Measurements from ENCODE around the gene EFEMP1.

Gene EFEMP1

DNA sequence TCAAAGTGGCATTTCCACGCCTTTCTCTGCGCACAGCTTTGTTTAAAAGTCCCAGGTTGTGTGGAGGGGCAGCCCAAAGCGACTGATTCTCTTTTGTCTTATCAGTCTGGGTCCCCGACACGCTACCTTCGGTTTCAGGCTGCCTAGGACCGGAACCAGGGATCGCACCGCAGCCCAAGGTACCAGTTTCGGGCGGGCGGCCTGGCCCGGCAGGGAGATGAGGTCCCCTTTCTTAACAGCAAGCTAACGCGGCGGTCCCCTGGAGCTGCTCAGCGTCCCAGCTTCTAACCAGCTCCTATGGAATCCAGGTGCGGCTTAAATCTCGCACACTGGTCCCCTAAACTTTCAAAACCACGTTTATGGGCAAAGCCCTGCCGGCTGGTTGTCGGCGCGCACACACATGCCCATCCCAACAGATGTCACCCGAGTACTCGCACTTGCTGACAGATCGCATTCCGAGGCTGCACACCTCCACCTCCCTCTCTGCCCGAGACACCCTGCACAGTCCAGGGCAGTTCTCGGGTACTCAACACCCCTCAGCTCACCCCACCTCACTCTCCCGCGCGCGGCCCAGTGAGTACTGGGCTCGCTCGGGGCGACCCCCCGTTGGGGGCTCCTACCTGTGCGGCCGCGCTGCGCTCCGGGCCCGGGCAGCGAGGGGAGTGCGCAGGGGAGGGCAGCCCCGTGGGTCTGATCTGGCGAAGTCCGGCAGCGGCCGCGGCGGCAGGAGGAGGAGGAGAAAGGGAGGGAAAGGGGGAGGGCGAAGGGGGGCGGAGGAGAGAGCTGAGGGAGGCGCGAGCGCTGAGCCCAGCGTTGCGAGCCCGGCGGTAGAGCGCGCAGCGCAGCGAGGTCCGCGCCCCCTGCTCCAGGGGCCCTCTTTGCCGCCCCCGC is at the start of gene EFEMP1:
Gene EFEMP1, minus strand, starts transcription at position 692 of the 891 bp plus-strand sequence. CDS start 1,342 bp downstream, outside the sequence.
- Mint-ChIP-seq H3K27ac (no peak within 1 kb of the TSS), H3K4me3 (no peak within 1 kb of the TSS), H3K4me1 (ENCODE audit: low read depth) (peaks cover 9% of the 10 kb centered on the region), H3K9me3 (ENCODE audit: low read depth) (no peaks in the 10 kb centered on the region), H3K27me3 (peaks cover 37% of the 10 kb centered on the region), H3K36me3 (no peaks in the 10 kb centered on the region)

DNA sequence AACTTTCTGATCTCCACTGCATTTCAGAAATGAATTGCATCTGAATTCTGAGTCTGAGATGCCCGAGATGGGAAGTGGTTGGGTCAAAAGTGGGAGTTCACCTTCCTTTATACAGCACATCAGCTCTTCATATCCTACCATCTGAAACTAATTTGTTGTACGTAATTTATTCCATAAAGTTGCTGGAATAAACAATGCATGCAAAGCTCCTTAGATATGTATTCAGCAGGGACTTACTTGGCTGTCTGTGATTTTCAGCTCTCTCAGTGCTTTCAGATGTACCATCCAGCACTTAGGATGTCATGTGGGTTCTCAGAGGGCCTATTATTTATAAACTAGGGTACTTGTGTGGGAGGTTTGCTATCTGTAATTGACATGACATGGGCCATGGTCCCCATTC is 46.9 kb upstream of the EFEMP1 start:
- Mint-ChIP-seq H3K4me3 (no peak overlapping the region), H3K36me3 (no peaks in the 10 kb centered on the region), H3K27ac (no peak overlapping the region), H3K9me3 (ENCODE audit: low read depth) (no peaks in the 10 kb centered on the region), H3K4me1 (ENCODE audit: low read depth) (no peaks in the 10 kb centered on the region), H3K27me3 (peaks cover 16% of the 10 kb centered on the region)

DNA sequence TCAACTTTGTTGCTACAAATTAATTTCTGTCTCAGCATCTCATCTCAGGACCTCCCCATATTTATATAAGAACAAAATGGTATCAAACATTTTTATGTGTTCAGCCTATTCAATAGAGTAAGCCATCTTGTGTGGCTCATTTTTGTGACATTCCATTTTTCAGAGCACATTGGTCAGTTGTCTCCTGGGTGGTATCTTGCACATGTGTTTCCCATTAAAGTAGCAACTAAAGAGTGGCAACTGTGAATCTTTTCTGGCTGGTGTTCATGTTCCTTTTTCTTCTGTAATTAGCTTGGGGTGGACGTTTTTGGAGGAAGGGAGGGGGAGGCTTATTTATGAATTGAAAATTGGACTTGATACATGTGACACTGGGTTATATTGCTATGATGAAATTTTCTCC is 45.4 kb upstream of the EFEMP1 start:
- Mint-ChIP-seq H3K27me3 (peaks cover 18% of the 10 kb centered on the region), H3K36me3 (no peaks in the 10 kb centered on the region), H3K4me1 (ENCODE audit: low read depth) (no peaks in the 10 kb centered on the region), H3K4me3 (no peak overlapping the region), H3K27ac (no peak overlapping the region), H3K9me3 (ENCODE audit: low read depth) (no peaks in the 10 kb centered on the region)

- H3K27ac Mint-ChIP-seq = no peak overlapping the region
Measured at GRCh38 chr2:55966401-55967118, 43.0 kb upstream of the EFEMP1 start.

GRCh38 chr2:55965966-55966365 is 42.4 kb upstream of the EFEMP1 start:
- Mint-ChIP-seq H3K9me3 (ENCODE audit: low read depth) (no peaks in the 10 kb centered on the region), H3K4me3 (no peak overlapping the region), H3K36me3 (no peaks in the 10 kb centered on the region), H3K4me1 (ENCODE audit: low read depth) (no peaks in the 10 kb centered on the region), H3K27me3 (peaks cover 13% of the 10 kb centered on the region), H3K27ac (no peak overlapping the region)

More at GRCh38 chr2:55966401-55967118, 43.0 kb upstream of the EFEMP1 start:
- H3K36me3 Mint-ChIP-seq = no peaks in the 10 kb centered on the region
- H3K4me3 Mint-ChIP-seq = no peak overlapping the region
- H3K9me3 Mint-ChIP-seq (ENCODE audit: low read depth) = no peaks in the 10 kb centered on the region
- H3K4me1 Mint-ChIP-seq (ENCODE audit: low read depth) = no peaks in the 10 kb centered on the region
- H3K27me3 Mint-ChIP-seq = peaks cover 14% of the 10 kb centered on the region

- no peak overlapping the region for H3K4me3 Mint-ChIP-seq
- H3K36me3 Mint-ChIP-seq = no peaks in the 10 kb centered on the region
- no peaks in the 10 kb centered on the region for H3K4me1 Mint-ChIP-seq (ENCODE audit: low read depth)
- peaks cover 10% of the 10 kb centered on the region for H3K27me3 Mint-ChIP-seq
- H3K27ac Mint-ChIP-seq = no peak overlapping the region
- H3K9me3 Mint-ChIP-seq (ENCODE audit: low read depth) = no peaks in the 10 kb centered on the region
Measured at GRCh38 chr2:55965276-55965675, 41.7 kb upstream of the EFEMP1 start.

GRCh38 chr2:55962915-55963314 is 39.3 kb upstream of the EFEMP1 start:
- Mint-ChIP-seq H3K4me3 (no peak overlapping the region), H3K27ac (no peak overlapping the region), H3K9me3 (ENCODE audit: low read depth) (no peaks in the 10 kb centered on the region), H3K4me1 (ENCODE audit: low read depth) (no peaks in the 10 kb centered on the region), H3K27me3 (peaks cover 4% of the 10 kb centered on the region), H3K36me3 (no peaks in the 10 kb centered on the region)

GRCh38 chr2:55961318-55961911 is 37.8 kb upstream of the EFEMP1 start:
- Mint-ChIP-seq H3K27me3 (peaks cover 4% of the 10 kb centered on the region), H3K4me1 (ENCODE audit: low read depth) (no peaks in the 10 kb centered on the region), H3K27ac (no peak overlapping the region), H3K36me3 (no peaks in the 10 kb centered on the region), H3K9me3 (ENCODE audit: low read depth) (no peaks in the 10 kb centered on the region), H3K4me3 (no peak overlapping the region)

GRCh38 chr2:55958756-55959155 is 35.2 kb upstream of the EFEMP1 start:
- no peaks in the 10 kb centered on the region for H3K36me3 Mint-ChIP-seq
- no peak overlapping the region for H3K4me3 Mint-ChIP-seq
- peaks cover 2% of the 10 kb centered on the region for H3K27me3 Mint-ChIP-seq
- H3K4me1 Mint-ChIP-seq (ENCODE audit: low read depth) = no peaks in the 10 kb centered on the region
- no peaks in the 10 kb centered on the region for H3K9me3 Mint-ChIP-seq (ENCODE audit: low read depth)
- H3K27ac Mint-ChIP-seq = no peak overlapping the region

DNA sequence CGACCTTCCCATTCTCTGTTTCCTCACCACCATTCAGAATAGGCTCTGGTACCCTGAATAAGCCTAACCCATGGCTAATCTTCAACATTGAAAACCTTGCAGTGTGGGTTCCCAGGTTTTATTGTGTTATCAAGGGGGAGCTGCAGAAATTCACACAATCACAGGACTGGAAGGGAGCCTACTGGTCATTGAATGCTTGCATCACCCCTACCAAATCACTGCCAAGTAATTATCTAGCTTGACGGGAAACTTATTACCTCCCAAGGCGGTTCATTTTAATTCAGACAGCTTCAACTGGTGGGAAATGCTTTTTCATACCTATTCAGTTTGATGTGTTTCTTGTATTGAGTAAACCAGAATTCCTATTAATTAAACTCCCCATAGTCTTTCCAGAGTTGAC is 33.6 kb upstream of the EFEMP1 start:
- Mint-ChIP-seq H3K27me3 (no peaks in the 10 kb centered on the region), H3K27ac (no peak overlapping the region), H3K4me1 (ENCODE audit: low read depth) (no peaks in the 10 kb centered on the region), H3K4me3 (no peak overlapping the region), H3K9me3 (ENCODE audit: low read depth) (no peaks in the 10 kb centered on the region), H3K36me3 (no peaks in the 10 kb centered on the region)

DNA sequence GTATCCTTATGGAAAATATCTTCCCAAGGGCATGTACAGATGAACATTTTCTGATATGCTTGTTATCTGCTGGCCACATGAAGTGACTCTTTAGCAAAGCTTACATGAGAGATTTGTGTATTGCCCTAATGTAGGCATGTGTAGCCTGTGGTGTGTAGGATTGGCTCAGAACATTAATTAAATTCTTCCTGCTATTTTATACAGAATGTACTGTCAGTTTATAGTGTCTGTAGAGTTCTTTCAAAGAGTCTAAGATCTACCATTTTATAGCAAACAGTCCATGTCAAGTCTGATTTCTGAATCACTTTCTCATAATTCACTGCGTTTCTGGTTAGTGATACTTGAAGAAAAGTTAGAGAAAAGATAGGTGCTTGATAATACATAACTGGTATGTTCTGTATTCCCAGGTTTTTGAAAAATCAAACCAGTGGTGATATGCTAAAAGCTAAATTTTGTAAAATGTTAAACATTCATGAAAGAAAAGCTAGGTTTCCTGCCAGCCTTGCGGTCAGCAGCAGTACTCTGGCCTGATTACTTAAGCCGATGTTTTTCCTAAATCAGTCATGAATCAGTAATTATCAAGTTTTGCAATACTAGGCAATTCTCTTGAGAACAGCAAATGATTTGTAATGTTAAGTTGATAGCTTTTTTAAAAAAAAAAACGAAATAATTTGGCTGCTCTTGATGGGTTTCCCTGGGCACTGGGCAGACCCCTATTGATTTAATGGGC is 30.9 kb upstream of the EFEMP1 start:
- no peaks in the 10 kb centered on the region for H3K4me1 Mint-ChIP-seq (ENCODE audit: low read depth)

DNA sequence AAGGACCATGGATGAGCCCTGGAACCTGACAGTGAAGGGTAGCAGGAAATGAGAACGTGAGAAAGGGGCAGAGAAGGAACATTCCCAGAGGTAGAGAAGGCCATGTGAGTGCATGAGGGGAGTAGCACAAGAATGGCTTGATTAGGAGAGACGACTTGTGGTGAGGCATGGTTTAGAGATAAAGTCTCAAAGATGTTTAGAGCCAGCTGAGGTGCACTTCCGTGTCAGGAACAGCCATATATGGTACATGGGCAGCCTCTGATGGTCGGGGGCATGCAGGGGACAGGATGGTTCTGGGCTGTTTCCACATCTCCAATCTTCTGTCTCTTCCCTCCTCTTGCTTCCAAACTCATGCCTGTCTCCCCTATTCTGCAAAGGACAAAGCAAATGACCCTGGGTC is 28.8 kb upstream of the EFEMP1 start:
- no peak overlapping the region for H3K4me3 Mint-ChIP-seq
- H3K27me3 Mint-ChIP-seq = peaks cover 2% of the 10 kb centered on the region
- no peaks in the 10 kb centered on the region for H3K4me1 Mint-ChIP-seq (ENCODE audit: low read depth)
- H3K27ac Mint-ChIP-seq = no peak overlapping the region
- H3K36me3 Mint-ChIP-seq = no peaks in the 10 kb centered on the region
- H3K9me3 Mint-ChIP-seq (ENCODE audit: low read depth) = no peaks in the 10 kb centered on the region

More for the DNA sequence above, 30.9 kb upstream of the EFEMP1 start:
- Mint-ChIP-seq H3K4me3 (no peak overlapping the region), H3K9me3 (ENCODE audit: low read depth) (no peaks in the 10 kb centered on the region), H3K27me3 (peaks cover 2% of the 10 kb centered on the region), H3K36me3 (no peaks in the 10 kb centered on the region), H3K27ac (no peak overlapping the region)

DNA sequence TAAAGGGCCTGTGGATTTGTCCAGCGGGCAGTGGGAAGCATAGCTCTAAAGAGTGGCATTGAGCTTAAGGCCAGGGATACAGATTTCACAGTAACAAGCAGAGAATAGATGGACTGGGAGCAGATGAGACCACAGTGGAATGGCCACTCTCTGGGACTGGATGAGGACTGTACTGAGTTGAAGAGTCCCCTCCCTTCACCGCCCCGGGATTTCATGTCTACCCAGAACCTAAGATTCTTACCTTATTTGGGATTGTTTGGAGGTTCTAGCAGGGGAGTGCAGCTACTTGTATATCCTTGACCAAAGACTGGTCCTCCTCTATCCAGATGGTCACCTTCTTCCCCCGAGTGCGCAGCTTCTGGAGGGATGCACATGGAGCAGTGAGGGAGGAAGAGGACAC is 28.0 kb upstream of the EFEMP1 start:
- Mint-ChIP-seq H3K27me3 (peaks cover 3% of the 10 kb centered on the region), H3K4me3 (no peak overlapping the region), H3K9me3 (ENCODE audit: low read depth) (no peaks in the 10 kb centered on the region), H3K4me1 (ENCODE audit: low read depth) (no peaks in the 10 kb centered on the region), H3K36me3 (no peaks in the 10 kb centered on the region), H3K27ac (no peak overlapping the region)

- H3K36me3 Mint-ChIP-seq = no peaks in the 10 kb centered on the region
- H3K27me3 Mint-ChIP-seq = peaks cover 3% of the 10 kb centered on the region
- no peak overlapping the region for H3K27ac Mint-ChIP-seq
- no peaks in the 10 kb centered on the region for H3K9me3 Mint-ChIP-seq (ENCODE audit: low read depth)
- no peak overlapping the region for H3K4me3 Mint-ChIP-seq
- H3K4me1 Mint-ChIP-seq (ENCODE audit: low read depth) = no peaks in the 10 kb centered on the region
Measured at GRCh38 chr2:55949613-55950012, 26.0 kb upstream of the EFEMP1 start.

Data from activated naive CD8-positive, alpha-beta T cell (primary cell).